ENCODE results near the gene IRX4.

IRX4 gene

GRCh38 chr5:1840741-1841521 lies 41.8 kb downstream of the IRX4 start:
- no peak for DNase-seq (ENCODE audit: extremely low read depth in 1 of 2, low read depth in 1 of 2)

GRCh38 chr5:1840071-1840547 lies 42.6 kb downstream of the IRX4 start:
- no peak for DNase-seq (ENCODE audit: extremely low read depth in 1 of 2, low read depth in 1 of 2)

GRCh38 chr5:1838013-1838412 lies 44.7 kb downstream of the IRX4 start:
- no peak for DNase-seq (ENCODE audit: extremely low read depth in 1 of 2, low read depth in 1 of 2)

- no peak for DNase-seq (ENCODE audit: extremely low read depth in 1 of 2, low read depth in 1 of 2)
Measured at GRCh38 chr5:1836891-1837880, 45.5 kb downstream of the IRX4 start.

GRCh38 chr5:1836176-1836890 lies 46.4 kb downstream of the IRX4 start:
- no peak for DNase-seq (ENCODE audit: extremely low read depth in 1 of 2, low read depth in 1 of 2)

GRCh38 chr5:1835431-1835830 lies 47.3 kb downstream of the IRX4 start:
- no peak for DNase-seq (ENCODE audit: extremely low read depth in 1 of 2, low read depth in 1 of 2)

- DNase-seq (ENCODE audit: extremely low read depth in 1 of 2, low read depth in 1 of 2) = no peak
Measured at GRCh38 chr5:1834721-1835429, 47.9 kb downstream of the IRX4 start.

GRCh38 chr5:1834022-1834551 lies 48.6 kb downstream of the IRX4 start:
- DNase-seq (ENCODE audit: extremely low read depth in 1 of 2, low read depth in 1 of 2) = no peak

- DNase-seq (ENCODE audit: extremely low read depth in 1 of 2, low read depth in 1 of 2) = no peak
Measured at GRCh38 chr5:1833264-1834021, 49.3 kb downstream of the IRX4 start.

- no peak for DNase-seq (ENCODE audit: extremely low read depth in 1 of 2, low read depth in 1 of 2)
Measured at GRCh38 chr5:1832511-1833250, 50.0 kb downstream of the IRX4 start.

- no peak for DNase-seq (ENCODE audit: extremely low read depth in 1 of 2, low read depth in 1 of 2)
Measured at GRCh38 chr5:1831677-1832313, 50.9 kb downstream of the IRX4 start.

- DNase-seq (ENCODE audit: extremely low read depth in 1 of 2, low read depth in 1 of 2) = no peak
Measured at GRCh38 chr5:1831257-1831656, 51.5 kb downstream of the IRX4 start.

- no peak for DNase-seq (ENCODE audit: extremely low read depth in 1 of 2, low read depth in 1 of 2)
Measured at GRCh38 chr5:1830571-1831228, 52.0 kb downstream of the IRX4 start.

GRCh38 chr5:1827886-1828397 lies 54.8 kb downstream of the IRX4 start:
- DNase-seq (ENCODE audit: extremely low read depth in 1 of 2, low read depth in 1 of 2) = peak in 1 of 2 donors; percentile 8
